ENCODE results near the gene ACAD11. TPM values are rescaled to one million over a fixed set of nuclear protein-coding genes. Genes with fewer than 3 reads are reported as not detected.

ACAD11 gene
- total and polyA plus RNA-seq, 9 of the 15 experiments (the other 6 are each of a cell fraction or from before 2014, with no cell fraction given), result 1.3 to 8.4 (median 4.0) TPM

- Histone ChIP-seq H3K27ac (ENCODE audit: extremely low read depth, low read depth, low read length) (no peak overlapping the region), H3K4me2 (ENCODE audit: insufficient read depth, low read length) (no peak overlapping the region), H3K9me3 (replicated peaks; ENCODE audit: control insufficient read depth, insufficient read depth, low read depth, low read length) (no peaks in the 10 kb centered on the region), H3K36me3 (ENCODE audit: control insufficient read depth, insufficient read depth, low read length) (peaks cover 37% of the 10 kb centered on the region; the same call in 2 of the 3 replicates), H3K4me1 (replicated peaks in 1 of 2; ENCODE audit: control insufficient read depth in 2 of 2, insufficient read depth in 2 of 2, low read length in 2 of 2) (no peaks in the 10 kb centered on the region), H3K9me1 (ENCODE audit: control insufficient read depth, insufficient read depth, low read length) (no peaks in the 10 kb centered on the region), H3K27me3 (ENCODE audit: control insufficient read depth in 2 of 2, insufficient read depth in 2 of 2, low read length in 2 of 2) (no peaks in the 10 kb centered on the region), H3K9ac (ENCODE audit: insufficient read depth in 1 of 2, low read depth in 2 of 2, low read length in 2 of 2) (no peak overlapping the region), H3K79me2 (ENCODE audit: control insufficient read depth, insufficient read depth, low read length) (no peaks in the 10 kb centered on the region), H2AFZ (ENCODE audit: low read depth, low read length) (no peak overlapping the region), H3K4me3 (no peak overlapping the region), H4K20me1 (replicated peaks; ENCODE audit: control insufficient read depth, insufficient read depth, low read length) (no peaks in the 10 kb centered on the region)
- FAIRE-seq (no peak), DNase-seq (ENCODE audit: extremely low read depth in 1 of 4, low spot score in 3 of 4) (no peak), ATAC-seq (no peak)
- in situ Hi-C loops (cut with MboI) (no loop called here), intact Hi-C loops (cut with micrococcal nuclease) (no loop called here)
- TF ChIP-seq CEBPB (tag; IDR thresholded peaks at IDR 0.05) (peak; percentile 33; the same call in 1 of the 2 replicates), PHF20 (IDR thresholded peaks at IDR 0.05; ENCODE audit: partially characterized antibody) (no peak)
- CTCF ChIA-PET (ENCODE audit: low intra/inter-chr PET ratio), result no interaction called here
- no TSS peak for BruUV-seq (replicated peaks)
- POLR2A ChIA-PET, result no interaction called here
- 92% methylated on average over 5 of the region's 5 CpGs for WGBS (ENCODE audit: insufficient coverage, low coverage, missing lambda C conversion rate)
Measured at GRCh38 chr3:132513057-132513456, 146.6 kb downstream of the ACAD11 start.

- Histone ChIP-seq H3K27me3 (ENCODE audit: control insufficient read depth in 2 of 2, insufficient read depth in 2 of 2, low read length in 2 of 2) (no peaks in the 10 kb centered on the region), H3K9me1 (ENCODE audit: control insufficient read depth, insufficient read depth, low read length) (no peaks in the 10 kb centered on the region), H3K27ac (ENCODE audit: extremely low read depth, low read depth, low read length) (no peak overlapping the region), H3K79me2 (ENCODE audit: control insufficient read depth, insufficient read depth, low read length) (no peaks in the 10 kb centered on the region), H2AFZ (ENCODE audit: low read depth, low read length) (no peak overlapping the region), H3K9ac (ENCODE audit: insufficient read depth in 1 of 2, low read depth in 2 of 2, low read length in 2 of 2) (no peak overlapping the region), H3K36me3 (ENCODE audit: control insufficient read depth, insufficient read depth, low read length) (peaks cover 44% of the 10 kb centered on the region; the same call in 2 of the 3 replicates), H3K9me3 (replicated peaks; ENCODE audit: control insufficient read depth, insufficient read depth, low read depth, low read length) (no peaks in the 10 kb centered on the region), H3K4me3 (no peak overlapping the region), H4K20me1 (replicated peaks; ENCODE audit: control insufficient read depth, insufficient read depth, low read length) (no peaks in the 10 kb centered on the region), H3K4me2 (ENCODE audit: insufficient read depth, low read length) (no peak overlapping the region), H3K4me1 (replicated peaks in 1 of 2; ENCODE audit: control insufficient read depth in 2 of 2, insufficient read depth in 2 of 2, low read length in 2 of 2) (no peaks in the 10 kb centered on the region; a peak in 1 of 5 replicates)
- DNase-seq (ENCODE audit: extremely low read depth in 1 of 4, low spot score in 3 of 4) (no peak), FAIRE-seq (no peak), ATAC-seq (no peak)
- ChIA-PET POLR2A (interaction anchor here (1.8 kb wide), 1 partner anchor 22 kb away, joined by 4 read pairs; no protein-coding TSS in a partner anchor), CTCF (ENCODE audit: low intra/inter-chr PET ratio) (no interaction called here)
- 33% methylated on average over 1 of the region's 1 CpG for WGBS (ENCODE audit: insufficient coverage, low coverage, missing lambda C conversion rate)
- BruUV-seq (replicated peaks), result no TSS peak
- in situ Hi-C loops (cut with MboI), result no loop called here
- intact Hi-C loops (cut with micrococcal nuclease), result no loop called here
- no peak for TF ChIP-seq ZNF589 (CRISPR knock-in tag; IDR thresholded peaks at IDR 0.05; ENCODE audit: low read depth)
- TF ChIP-seq RBM17 (IDR thresholded peaks at IDR 0.05; ENCODE audit: borderline replicate concordance, low read depth, low read length), result no peak
- TF ChIP-seq ZNF77 (CRISPR knock-in tag; IDR thresholded peaks at IDR 0.05), result no peak
- TF ChIP-seq, protein P1, sequence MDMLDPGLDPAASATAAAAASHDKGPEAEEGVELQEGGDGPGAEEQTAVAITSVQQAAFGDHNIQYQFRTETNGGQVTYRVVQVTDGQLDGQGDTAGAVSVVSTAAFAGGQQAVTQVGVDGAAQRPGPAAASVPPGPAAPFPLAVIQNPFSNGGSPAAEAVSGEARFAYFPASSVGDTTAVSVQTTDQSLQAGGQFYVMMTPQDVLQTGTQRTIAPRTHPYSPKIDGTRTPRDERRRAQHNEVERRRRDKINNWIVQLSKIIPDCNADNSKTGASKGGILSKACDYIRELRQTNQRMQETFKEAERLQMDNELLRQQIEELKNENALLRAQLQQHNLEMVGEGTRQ (CRISPR knock-in tag; IDR thresholded peaks at IDR 0.05), result no peak
- no peak for TF ChIP-seq MAFG (tag; conservative IDR thresholded peaks at IDR 0.05)
- TF ChIP-seq, protein P2, sequence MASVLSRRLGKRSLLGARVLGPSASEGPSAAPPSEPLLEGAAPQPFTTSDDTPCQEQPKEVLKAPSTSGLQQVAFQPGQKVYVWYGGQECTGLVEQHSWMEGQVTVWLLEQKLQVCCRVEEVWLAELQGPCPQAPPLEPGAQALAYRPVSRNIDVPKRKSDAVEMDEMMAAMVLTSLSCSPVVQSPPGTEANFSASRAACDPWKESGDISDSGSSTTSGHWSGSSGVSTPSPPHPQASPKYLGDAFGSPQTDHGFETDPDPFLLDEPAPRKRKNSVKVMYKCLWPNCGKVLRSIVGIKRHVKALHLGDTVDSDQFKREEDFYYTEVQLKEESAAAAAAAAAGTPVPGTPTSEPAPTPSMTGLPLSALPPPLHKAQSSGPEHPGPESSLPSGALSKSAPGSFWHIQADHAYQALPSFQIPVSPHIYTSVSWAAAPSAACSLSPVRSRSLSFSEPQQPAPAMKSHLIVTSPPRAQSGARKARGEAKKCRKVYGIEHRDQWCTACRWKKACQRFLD (CRISPR knock-in tag; IDR thresholded peaks at IDR 0.05), result no peak
- TF ChIP-seq JUND (IDR thresholded peaks at IDR 0.05; ENCODE audit: borderline replicate concordance, low read depth, low read length), result no peak
- no peak for TF ChIP-seq JUND (tag; IDR thresholded peaks at IDR 0.05; ENCODE audit: borderline replicate concordance, low read depth, low read length)
- TF ChIP-seq PTTG1 (tag; IDR thresholded peaks at IDR 0.05; ENCODE audit: low read depth), result no peak
- TF ChIP-seq BRD4 (IDR thresholded peaks at IDR 0.05), result no peak
- no peak for TF ChIP-seq CBFA2T3 (IDR thresholded peaks at IDR 0.05)
- no peak for TF ChIP-seq RAD51 (IDR thresholded peaks at IDR 0.05; ENCODE audit: borderline replicate concordance, low read depth)
Measured at GRCh38 chr3:132509506-132509905, 150.1 kb downstream of the ACAD11 start.
